A549 (cell line): ENCODE results near the gene GNAL. TPM values are rescaled to one million over a fixed set of nuclear protein-coding genes. Genes with fewer than 3 reads are reported as not detected.

Experiments
- ATAC-seq, 2 experiments: fragments of 200-7000 bp in 1 of 2; fragments of >200 bp in 1 of 2; cut with Nextera tagmentation in 1 of 2; cut with Tn5 transposase in 1 of 2; 3 replicates each; pipeline versions ENCODE4 v1.8.0 to v1.9.1; 2018 to 2020; ENCODE audit warnings: mild to moderate bottlenecking in 1 of 2, moderate library complexity in 1 of 2
- CTCF ChIA-PET: fragments of 300-600 bp; sonication (Branson Sonifier 250); formaldehyde crosslinking; extraction: SDS; loops from one replicate; lab custom pipeline; 2021; ENCODE audit warnings: antibody characterized with exemption, inconsistent platforms; lab: Yijun Ruan, JAX
- POLR2A ChIA-PET: fragments of 350-600 bp; formaldehyde crosslinking; extraction: SDS; loops from one replicate; lab custom pipeline; 2021; ENCODE audit warnings: antibody characterized with exemption, inconsistent platforms; lab: Yijun Ruan, JAX
- DNase-seq, 2 experiments: peaks; one replicate each; pipeline versions ENCODE4 v3.0.0 to v3.0.0-alpha.2; 2011 to 2016; ENCODE audit warnings: low read depth in 1 of 2, low spot score in 1 of 2
- FAIRE-seq: peaks from 2 replicates; lab custom pipeline; 2011; peaks lifted over from hg19 to GRCh38; lab: Jason Lieb, UNC
- H3K27ac ChIP-seq, 2 experiments: fragments of >200 bp; sonication (Bioruptor Twin); formaldehyde crosslinking; 3 replicates each; pipeline ENCODE4 v1.5.1; 2016 to 2017
- H3K4me1 ChIP-seq: fragments of >200 bp; sonication (Bioruptor Twin); formaldehyde crosslinking; 3 replicates; pipeline ENCODE4 v1.6.1; 2016
- H3K4me2 ChIP-seq: fragments of >200 bp; sonication (Bioruptor Twin); formaldehyde crosslinking; 3 replicates; pipeline ENCODE4 v1.6.1; 2016
- H3K4me3 ChIP-seq: fragments of >200 bp; sonication (Bioruptor Twin); formaldehyde crosslinking; 3 replicates; pipeline ENCODE4 v1.5.1; 2016
- H3K9me3 ChIP-seq: fragments of >200 bp; sonication (Bioruptor Twin); formaldehyde crosslinking; 3 replicates; pipeline ENCODE4 v1.6.1; 2016
- EHMT2 ChIP-seq: fragments of 200-600 bp; sonication (generic); IDR thresholded peaks from 2 replicates; pipeline ENCODE4 v1.6.1; 2016; ENCODE audit warnings: antibody characterized with exemption, low read depth, mild to moderate bottlenecking, moderate library complexity
- EP300 ChIP-seq, 2 experiments: fragments of >200 bp; sonication (Bioruptor Twin); formaldehyde crosslinking; IDR thresholded peaks; 2 replicates in 1 of 2; 3 replicates in 1 of 2; pipeline ENCODE4 v1.6.1; 2016 to 2017
- ESRRA ChIP-seq: fragments of 150-350 bp; IDR thresholded peaks from 2 replicates; pipeline ENCODE4 v1.6.1; 2014; ENCODE audit warnings: mild to moderate bottlenecking, low read length, borderline replicate concordance
- FOXS1 ChIP-seq: fragments of 250-450 bp; sonication (Bioruptor Pico); IDR thresholded peaks from 2 replicates; pipeline ENCODE4 v1.5.0; 2020; ENCODE audit warnings: mild to moderate bottlenecking, moderate library complexity
- HDAC2 ChIP-seq: fragments of 200-600 bp; sonication (generic); IDR thresholded peaks from 2 replicates; pipeline ENCODE4 v1.6.1; 2016
- HOXA7 ChIP-seq: fragments of 250-450 bp; sonication (Bioruptor Pico); IDR thresholded peaks from 2 replicates; pipeline ENCODE4 v1.5.0; 2020; ENCODE audit warnings: mild to moderate bottlenecking, moderate library complexity
- HOXB13 ChIP-seq: fragments of 250-450 bp; sonication (Bioruptor Pico); IDR thresholded peaks from 2 replicates; pipeline ENCODE4 v1.5.0; 2020; ENCODE audit warnings: low read depth, mild to moderate bottlenecking, moderate library complexity
- HOXB5 ChIP-seq: fragments of 250-450 bp; sonication (Bioruptor Pico); IDR thresholded peaks from 2 replicates; pipeline ENCODE4 v1.5.0; 2020; ENCODE audit warnings: mild to moderate bottlenecking, moderate library complexity
- KDM1A ChIP-seq: fragments of 200-600 bp; sonication (generic); IDR thresholded peaks from 2 replicates; pipeline ENCODE4 v1.6.1; 2016; ENCODE audit warnings: low read depth, mild to moderate bottlenecking
- MAFK ChIP-seq: fragments of 450-650 bp; IDR thresholded peaks from 2 replicates; pipeline ENCODE4 v1.6.1; 2014; ENCODE audit not compliant: partially characterized antibody
- NFE2L2 ChIP-seq: fragments of 150-350 bp; conservative IDR thresholded peaks from 2 replicates; pipeline ENCODE4 v1.6.1; 2014; ENCODE audit warnings: low read length
- NPAS2 ChIP-seq: fragments of 250-450 bp; sonication (Bioruptor Pico); IDR thresholded peaks from 2 replicates; pipeline ENCODE4 v1.8.0; 2022; ENCODE audit warnings: mild to moderate bottlenecking, moderate library complexity, borderline replicate concordance
- NR3C1 ChIP-seq: fragments of >200 bp; sonication (Bioruptor Twin); formaldehyde crosslinking; IDR thresholded peaks from 3 replicates; pipeline ENCODE4 v1.6.1; 2017
- POLR2A ChIP-seq: IDR thresholded peaks from 2 replicates; pipeline ENCODE4 v1.6.1; 2012; ENCODE audit warnings: mild to moderate bottlenecking, low read length
- RAD21 ChIP-seq, 2 experiments: fragments of >200 bp in 1 of 2; sonication (Bioruptor Twin) in 1 of 2; formaldehyde crosslinking in 1 of 2; IDR thresholded peaks in 1 of 2; conservative IDR thresholded peaks in 1 of 2; 2 replicates in 1 of 2; 3 replicates in 1 of 2; pipeline ENCODE4 v1.6.1; 2012 to 2018; ENCODE audit warnings: inconsistent platforms in 1 of 2
- RNF2 ChIP-seq: fragments of 200-600 bp; sonication (generic); IDR thresholded peaks from 2 replicates; pipeline ENCODE4 v1.6.1; 2016; ENCODE audit warnings: low read depth, mild to moderate bottlenecking, antibody characterized with exemption, moderate library complexity, borderline replicate concordance
- SREBF2 ChIP-seq: fragments of 450-650 bp; IDR thresholded peaks from 2 replicates; pipeline ENCODE4 v1.6.1; 2014; ENCODE audit warnings: mild to moderate bottlenecking, moderate library complexity
- TFCP2L1 ChIP-seq: fragments of 250-450 bp; sonication (Bioruptor Pico); IDR thresholded peaks from 2 replicates; pipeline ENCODE4 v1.5.0; 2021; ENCODE audit warnings: mild to moderate bottlenecking
- TP53 ChIP-seq: fragments of 250-450 bp; sonication (Bioruptor Pico); IDR thresholded peaks from 2 replicates; pipeline ENCODE4 v1.5.0; 2021; ENCODE audit warnings: mild to moderate bottlenecking, moderate library complexity
- ZNF302 ChIP-seq: fragments of 250-450 bp; sonication (Bioruptor Pico); IDR thresholded peaks from 2 replicates; pipeline ENCODE4 v1.9.0; 2021; ENCODE audit warnings: inconsistent platforms, mild to moderate bottlenecking, moderate library complexity
- ZSCAN20 ChIP-seq: fragments of 250-450 bp; sonication (Bioruptor Pico); IDR thresholded peaks from 2 replicates; pipeline ENCODE4 v1.8.0; 2022; ENCODE audit warnings: mild to moderate bottlenecking, moderate library complexity
- WGBS: methylation state at CpG from one replicate; pipeline ENCODE4 v1.1.6; 2017; ENCODE audit errors: missing lambda C conversion rate; 5-methylcytosine and 5-hydroxymethylcytosine counted together
- polyA plus RNA-seq, 4 experiments: library from polyadenylated mRNA; depleted of rRNA in 3 of 4; stranded (reverse); fragments of >200 nt; fragmentation: RNase III in 1 of 4; extraction: RNeasy Plus Mini Kit Qiagen cat#74134 plus additional on column Dnase treatment in 1 of 4; gene quantifications; 2 replicates in 3 of 4; 3 replicates in 1 of 4; pipeline ENCODE4 v1.2.3, GENCODE V29; 2011 to 2017
- TF ChIP-seq, protein P1 (sequence below): fragments of 150-350 bp; IDR thresholded peaks from 2 replicates; pipeline ENCODE4 v1.6.1; 2014; ENCODE audit warnings: low read depth, mild to moderate bottlenecking, low read length
- TF ChIP-seq, protein P2 (sequence below): IDR thresholded peaks from 2 replicates; pipeline ENCODE4 v1.6.1; 2012
- TF ChIP-seq, protein P3 (sequence below): IDR thresholded peaks from 2 replicates; pipeline ENCODE4 v1.6.1; 2012
- TF ChIP-seq, protein P4 (sequence below): fragments of 450-650 bp; IDR thresholded peaks from 2 replicates; pipeline ENCODE4 v1.6.1; 2014; ENCODE audit warnings: antibody characterized with exemption
- TF ChIP-seq, protein P5 (sequence below): fragments of 200-600 bp; sonication (generic); IDR thresholded peaks from 2 replicates; pipeline ENCODE4 v1.6.1; 2016; ENCODE audit warnings: antibody characterized with exemption, mild to moderate bottlenecking, moderate library complexity
- TF ChIP-seq, protein P6 (sequence below): fragments of >200 bp; sonication (Bioruptor Twin); formaldehyde crosslinking; IDR thresholded peaks from 3 replicates; pipeline ENCODE4 v1.6.1; 2016

GNAL gene
- polyA plus RNA-seq, 2 of the 4 experiments (the other 2 are of a cell fraction): 5.1 to 12.9 TPM

DNA sequence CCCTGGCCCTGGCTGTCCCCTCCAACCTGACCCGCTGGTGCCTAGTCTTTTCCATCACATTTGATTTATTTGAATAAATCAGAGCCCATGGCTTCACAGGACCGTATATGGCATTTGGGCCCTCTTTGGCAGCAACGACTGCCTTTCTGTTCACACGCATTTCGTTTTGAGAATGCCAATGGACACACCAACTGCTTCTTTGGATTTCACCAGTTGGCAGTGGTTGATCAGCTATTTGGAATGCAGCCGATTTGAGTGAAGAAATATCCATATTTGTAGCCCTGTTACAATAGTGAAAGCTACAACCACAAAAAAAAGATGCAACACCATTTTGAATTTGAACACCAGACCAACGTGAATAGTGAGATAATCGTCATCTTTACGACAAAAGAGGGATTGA lies 56.5 kb downstream of the GNAL start (continued):
- TF ChIP-seq, protein P1, sequence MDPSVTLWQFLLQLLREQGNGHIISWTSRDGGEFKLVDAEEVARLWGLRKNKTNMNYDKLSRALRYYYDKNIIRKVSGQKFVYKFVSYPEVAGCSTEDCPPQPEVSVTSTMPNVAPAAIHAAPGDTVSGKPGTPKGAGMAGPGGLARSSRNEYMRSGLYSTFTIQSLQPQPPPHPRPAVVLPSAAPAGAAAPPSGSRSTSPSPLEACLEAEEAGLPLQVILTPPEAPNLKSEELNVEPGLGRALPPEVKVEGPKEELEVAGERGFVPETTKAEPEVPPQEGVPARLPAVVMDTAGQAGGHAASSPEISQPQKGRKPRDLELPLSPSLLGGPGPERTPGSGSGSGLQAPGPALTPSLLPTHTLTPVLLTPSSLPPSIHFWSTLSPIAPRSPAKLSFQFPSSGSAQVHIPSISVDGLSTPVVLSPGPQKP: no peak
- TF ChIP-seq RNF2 (no peak), POLR2A (no peak)
- TF ChIP-seq, protein P2, sequence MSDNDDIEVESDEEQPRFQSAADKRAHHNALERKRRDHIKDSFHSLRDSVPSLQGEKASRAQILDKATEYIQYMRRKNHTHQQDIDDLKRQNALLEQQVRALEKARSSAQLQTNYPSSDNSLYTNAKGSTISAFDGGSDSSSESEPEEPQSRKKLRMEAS: no peak

DNA sequence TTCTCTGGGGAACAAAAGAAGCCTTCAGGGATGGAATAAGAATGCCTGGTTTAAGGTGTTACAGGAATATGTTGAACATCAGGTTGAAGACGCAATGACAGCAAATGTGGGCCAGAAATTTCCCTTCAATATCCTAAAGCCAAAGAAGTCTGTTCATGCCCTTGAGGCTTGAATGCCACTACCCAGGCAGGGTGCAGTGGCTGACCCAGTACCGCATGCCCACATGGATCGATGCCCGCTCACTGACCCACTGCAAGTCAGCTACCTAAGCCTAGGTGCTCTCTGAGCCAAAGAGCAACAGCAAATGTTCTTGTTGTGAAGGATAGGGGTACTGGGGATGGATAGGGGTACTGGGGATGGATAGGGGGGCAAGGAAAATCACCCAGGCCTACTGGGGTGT lies 58.2 kb downstream of the GNAL start:
- no peak overlapping the region for H3K27ac ChIP-seq
- no peak overlapping the region for H3K4me2 ChIP-seq
- FAIRE-seq (no peak), DNase-seq (no peak), ATAC-seq (no peak)
- no peak overlapping the region for H3K4me3 ChIP-seq
- WGBS: 98% methylated on average over 4 of the region's 4 CpGs
- no peaks in the 10 kb centered on the region for H3K9me3 ChIP-seq
- ChIA-PET CTCF (interaction anchor here (0.9 to 3.5 kb wide), 3 partner anchors 14 to 292 kb away, joined by 3 to 20 read pairs (median 5); no protein-coding TSS in a partner anchor), POLR2A (no interaction called here)
- H3K4me1 ChIP-seq: peaks cover 5% of the 10 kb centered on the region; the same call in 1 of the 3 replicates
- TF ChIP-seq ZNF302 (no peak), NFE2L2 (no peak), TP53 (no peak), EP300 (IDR thresholded peaks at IDR 0.05) (no peak), SREBF2 (no peak), HDAC2 (no peak)
- TF ChIP-seq, protein P3, sequence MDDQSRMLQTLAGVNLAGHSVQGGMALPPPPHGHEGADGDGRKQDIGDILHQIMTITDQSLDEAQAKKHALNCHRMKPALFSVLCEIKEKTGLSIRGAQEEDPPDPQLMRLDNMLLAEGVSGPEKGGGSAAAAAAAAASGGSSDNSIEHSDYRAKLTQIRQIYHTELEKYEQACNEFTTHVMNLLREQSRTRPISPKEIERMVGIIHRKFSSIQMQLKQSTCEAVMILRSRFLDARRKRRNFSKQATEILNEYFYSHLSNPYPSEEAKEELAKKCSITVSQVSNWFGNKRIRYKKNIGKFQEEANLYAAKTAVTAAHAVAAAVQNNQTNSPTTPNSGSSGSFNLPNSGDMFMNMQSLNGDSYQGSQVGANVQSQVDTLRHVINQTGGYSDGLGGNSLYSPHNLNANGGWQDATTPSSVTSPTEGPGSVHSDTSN: no peak
- TF ChIP-seq, protein P4, sequence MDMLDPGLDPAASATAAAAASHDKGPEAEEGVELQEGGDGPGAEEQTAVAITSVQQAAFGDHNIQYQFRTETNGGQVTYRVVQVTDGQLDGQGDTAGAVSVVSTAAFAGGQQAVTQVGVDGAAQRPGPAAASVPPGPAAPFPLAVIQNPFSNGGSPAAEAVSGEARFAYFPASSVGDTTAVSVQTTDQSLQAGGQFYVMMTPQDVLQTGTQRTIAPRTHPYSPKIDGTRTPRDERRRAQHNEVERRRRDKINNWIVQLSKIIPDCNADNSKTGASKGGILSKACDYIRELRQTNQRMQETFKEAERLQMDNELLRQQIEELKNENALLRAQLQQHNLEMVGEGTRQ: no peak

DNA sequence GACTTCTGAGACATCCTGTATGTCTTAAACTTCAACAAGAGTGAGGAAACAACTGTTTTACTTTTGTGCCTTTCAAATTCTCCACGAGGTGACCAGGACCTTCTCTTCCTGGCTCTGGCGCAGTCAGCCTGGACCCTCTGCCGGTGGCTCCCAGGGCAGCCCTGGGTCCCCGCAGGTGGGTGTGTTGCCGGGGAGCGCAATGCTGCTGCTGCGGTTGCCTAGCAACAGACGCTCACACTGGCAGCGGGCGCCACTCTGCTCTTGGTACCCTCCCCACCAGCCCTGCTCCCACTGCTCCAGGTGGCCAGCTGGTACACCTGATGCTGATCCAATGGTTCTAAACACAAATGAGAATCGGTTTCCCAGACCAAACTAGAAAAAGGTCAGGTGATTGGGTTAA lies 58.7 kb downstream of the GNAL start:
- 85% methylated on average over 11 of the region's 11 CpGs for WGBS
- Histone ChIP-seq H3K27ac (no peak overlapping the region), H3K4me2 (no peak overlapping the region), H3K4me1 (peaks cover 5% of the 10 kb centered on the region; the same call in 1 of the 3 replicates), H3K4me3 (no peak overlapping the region), H3K9me3 (no peaks in the 10 kb centered on the region)
- TF ChIP-seq, protein P5, sequence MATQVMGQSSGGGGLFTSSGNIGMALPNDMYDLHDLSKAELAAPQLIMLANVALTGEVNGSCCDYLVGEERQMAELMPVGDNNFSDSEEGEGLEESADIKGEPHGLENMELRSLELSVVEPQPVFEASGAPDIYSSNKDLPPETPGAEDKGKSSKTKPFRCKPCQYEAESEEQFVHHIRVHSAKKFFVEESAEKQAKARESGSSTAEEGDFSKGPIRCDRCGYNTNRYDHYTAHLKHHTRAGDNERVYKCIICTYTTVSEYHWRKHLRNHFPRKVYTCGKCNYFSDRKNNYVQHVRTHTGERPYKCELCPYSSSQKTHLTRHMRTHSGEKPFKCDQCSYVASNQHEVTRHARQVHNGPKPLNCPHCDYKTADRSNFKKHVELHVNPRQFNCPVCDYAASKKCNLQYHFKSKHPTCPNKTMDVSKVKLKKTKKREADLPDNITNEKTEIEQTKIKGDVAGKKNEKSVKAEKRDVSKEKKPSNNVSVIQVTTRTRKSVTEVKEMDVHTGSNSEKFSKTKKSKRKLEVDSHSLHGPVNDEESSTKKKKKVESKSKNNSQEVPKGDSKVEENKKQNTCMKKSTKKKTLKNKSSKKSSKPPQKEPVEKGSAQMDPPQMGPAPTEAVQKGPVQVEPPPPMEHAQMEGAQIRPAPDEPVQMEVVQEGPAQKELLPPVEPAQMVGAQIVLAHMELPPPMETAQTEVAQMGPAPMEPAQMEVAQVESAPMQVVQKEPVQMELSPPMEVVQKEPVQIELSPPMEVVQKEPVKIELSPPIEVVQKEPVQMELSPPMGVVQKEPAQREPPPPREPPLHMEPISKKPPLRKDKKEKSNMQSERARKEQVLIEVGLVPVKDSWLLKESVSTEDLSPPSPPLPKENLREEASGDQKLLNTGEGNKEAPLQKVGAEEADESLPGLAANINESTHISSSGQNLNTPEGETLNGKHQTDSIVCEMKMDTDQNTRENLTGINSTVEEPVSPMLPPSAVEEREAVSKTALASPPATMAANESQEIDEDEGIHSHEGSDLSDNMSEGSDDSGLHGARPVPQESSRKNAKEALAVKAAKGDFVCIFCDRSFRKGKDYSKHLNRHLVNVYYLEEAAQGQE: no peak
- TF ChIP-seq NFE2L2 (no peak), FOXS1 (CRISPR knock-in tag) (no peak), KDM1A (no peak), HDAC2 (no peak), NR3C1 (no peak), RAD21 (conservative IDR thresholded peaks at IDR 0.05 in 1 of 2, IDR thresholded peaks at IDR 0.05 in 1 of 2) (no peak), ESRRA (no peak), EP300 (IDR thresholded peaks at IDR 0.05) (no peak), HOXB5 (CRISPR knock-in tag) (no peak), EHMT2 (no peak), TFCP2L1 (no peak), NPAS2 (CRISPR knock-in tag) (no peak), POLR2A (no peak), MAFK (no peak), HOXB13 (CRISPR knock-in tag) (no peak), HOXA7 (CRISPR knock-in tag) (no peak), ZSCAN20 (no peak)
- TF ChIP-seq, protein P6, sequence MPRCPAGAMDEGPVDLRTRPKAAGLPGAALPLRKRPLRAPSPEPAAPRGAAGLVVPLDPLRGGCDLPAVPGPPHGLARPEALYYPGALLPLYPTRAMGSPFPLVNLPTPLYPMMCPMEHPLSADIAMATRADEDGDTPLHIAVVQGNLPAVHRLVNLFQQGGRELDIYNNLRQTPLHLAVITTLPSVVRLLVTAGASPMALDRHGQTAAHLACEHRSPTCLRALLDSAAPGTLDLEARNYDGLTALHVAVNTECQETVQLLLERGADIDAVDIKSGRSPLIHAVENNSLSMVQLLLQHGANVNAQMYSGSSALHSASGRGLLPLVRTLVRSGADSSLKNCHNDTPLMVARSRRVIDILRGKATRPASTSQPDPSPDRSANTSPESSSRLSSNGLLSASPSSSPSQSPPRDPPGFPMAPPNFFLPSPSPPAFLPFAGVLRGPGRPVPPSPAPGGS: no peak
- ChIA-PET POLR2A (no interaction called here), CTCF (no interaction called here)
- DNase-seq (no peak), ATAC-seq (no peak), FAIRE-seq (no peak)
